Body of pancreas (tissue), 4 donors: ENCODE data around the gene SOX18.

Experiments used
- POLR2A ChIP-seq, 3 donors: fragments of 450-650 bp; IDR thresholded peaks; one replicate each; pipeline ENCODE4 v1.6.1; 2016; ENCODE audit warnings: antibody characterized with exemption in 3 of 3, mild to moderate bottlenecking in 2 of 3
- TF ChIP-seq, protein P1 (sequence below), 7 experiments: fragments of 450-650 bp in 4 of 7; fragments of 200-600 bp in 3 of 7; sonication (generic) in 3 of 7; IDR thresholded peaks; one replicate each; pipeline ENCODE4 v1.5.1; 2016 to 2019; ENCODE audit warnings: antibody characterized with exemption in 7 of 7

DNA sequence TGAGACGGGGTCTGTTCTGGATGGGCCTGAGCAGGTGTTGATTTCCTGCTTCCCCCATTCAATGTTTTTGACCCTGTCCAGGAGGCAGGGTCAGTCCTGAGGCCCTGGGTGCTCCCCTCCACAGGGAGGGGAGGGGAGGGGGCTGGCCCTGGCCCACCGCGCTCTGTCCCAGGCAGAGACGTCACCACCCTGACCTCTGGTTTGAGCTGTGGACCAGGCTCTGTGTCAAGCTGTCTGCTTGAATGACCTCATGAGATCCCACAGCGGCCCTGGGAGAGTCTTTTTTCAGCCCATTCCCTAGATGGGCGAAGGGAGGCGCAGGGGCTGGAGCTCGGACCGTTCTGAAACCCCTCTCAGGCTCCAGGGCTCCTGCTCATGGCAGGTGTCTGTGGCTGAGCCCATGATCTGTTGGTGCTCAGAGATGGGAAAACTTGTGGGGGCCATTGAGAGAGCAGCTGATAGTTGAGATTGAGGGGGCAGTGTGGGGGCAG lies 43.6 kb upstream of the SOX18 start:
- TF ChIP-seq, protein P1, sequence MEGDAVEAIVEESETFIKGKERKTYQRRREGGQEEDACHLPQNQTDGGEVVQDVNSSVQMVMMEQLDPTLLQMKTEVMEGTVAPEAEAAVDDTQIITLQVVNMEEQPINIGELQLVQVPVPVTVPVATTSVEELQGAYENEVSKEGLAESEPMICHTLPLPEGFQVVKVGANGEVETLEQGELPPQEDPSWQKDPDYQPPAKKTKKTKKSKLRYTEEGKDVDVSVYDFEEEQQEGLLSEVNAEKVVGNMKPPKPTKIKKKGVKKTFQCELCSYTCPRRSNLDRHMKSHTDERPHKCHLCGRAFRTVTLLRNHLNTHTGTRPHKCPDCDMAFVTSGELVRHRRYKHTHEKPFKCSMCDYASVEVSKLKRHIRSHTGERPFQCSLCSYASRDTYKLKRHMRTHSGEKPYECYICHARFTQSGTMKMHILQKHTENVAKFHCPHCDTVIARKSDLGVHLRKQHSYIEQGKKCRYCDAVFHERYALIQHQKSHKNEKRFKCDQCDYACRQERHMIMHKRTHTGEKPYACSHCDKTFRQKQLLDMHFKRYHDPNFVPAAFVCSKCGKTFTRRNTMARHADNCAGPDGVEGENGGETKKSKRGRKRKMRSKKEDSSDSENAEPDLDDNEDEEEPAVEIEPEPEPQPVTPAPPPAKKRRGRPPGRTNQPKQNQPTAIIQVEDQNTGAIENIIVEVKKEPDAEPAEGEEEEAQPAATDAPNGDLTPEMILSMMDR (IDR thresholded peaks at IDR 0.05): no peak
- TF ChIP-seq POLR2A (IDR thresholded peaks at IDR 0.05): no peak
